Effector memory CD8-positive, alpha-beta T cell (primary cell): ENCODE results near the gene TBC1D5.

Experiments
- ATAC-seq: fragments of 150-1000 bp; cut with Tn5 transposase; replicated peaks from 2 replicates; pipeline ENCODE4 v1.10.0; 2021; ENCODE audit warnings: mild to moderate bottlenecking, moderate library complexity
- DNase-seq, 3 experiments: peaks; one replicate each; pipeline ENCODE4 v3.0.0; 2021
- H3K27ac Mint-ChIP-seq, 2 donors: one replicate each; pipeline ENCODE4 v1.8.0; 2022; ENCODE audit warnings: mild to moderate bottlenecking in 2 of 2, mixed read lengths in 2 of 2, moderate library complexity in 2 of 2
- H3K27me3 Mint-ChIP-seq, 2 donors: one replicate each; pipeline ENCODE4 v1.8.0; 2022; ENCODE audit warnings: mixed read lengths in 2 of 2
- H3K36me3 Mint-ChIP-seq: one replicate; pipeline ENCODE4 v1.8.0; 2022; ENCODE audit warnings: mild to moderate bottlenecking, moderate library complexity, mixed read lengths; ENCODE audit not compliant: insufficient read depth
- H3K4me1 Mint-ChIP-seq, 2 donors: one replicate each; pipeline ENCODE4 v1.8.0; 2022; ENCODE audit warnings: low read depth in 2 of 2, mixed read lengths in 2 of 2
- H3K4me3 Mint-ChIP-seq, 2 donors: one replicate each; pipeline ENCODE4 v1.8.0; 2022; ENCODE audit warnings: mild to moderate bottlenecking in 2 of 2, mixed read lengths in 2 of 2, moderate library complexity in 2 of 2
- H3K9me3 Mint-ChIP-seq, 2 donors: one replicate each; pipeline ENCODE4 v1.8.0; 2022; ENCODE audit warnings: mixed read lengths in 2 of 2

The TBC1D5 gene

DNA sequence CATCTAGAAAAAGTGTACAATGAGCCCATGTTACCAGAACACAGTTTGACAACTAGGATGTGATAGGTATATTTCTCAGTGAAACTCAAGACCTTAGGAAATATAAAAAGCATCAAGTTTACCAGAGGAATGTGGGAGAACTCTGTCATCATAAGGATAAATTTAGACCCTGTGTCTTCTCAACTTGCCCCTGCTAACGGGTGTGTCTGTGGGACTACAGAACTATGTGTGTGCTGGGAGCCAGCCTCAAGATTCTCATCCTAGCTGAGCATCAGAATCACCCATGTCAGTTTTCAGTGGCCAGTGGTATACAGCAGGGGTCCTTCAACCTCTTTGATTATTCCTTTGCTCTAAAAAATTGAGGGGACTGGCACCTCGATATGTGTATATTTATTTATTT is 464.4 kb downstream of the TBC1D5 start:
- ATAC-seq = no peak
- no peak overlapping the region for H3K4me3 Mint-ChIP-seq
- no peaks in the 10 kb centered on the region for H3K9me3 Mint-ChIP-seq
- H3K27me3 Mint-ChIP-seq = no peaks in the 10 kb centered on the region
- no peak overlapping the region for H3K27ac Mint-ChIP-seq
- DNase-seq = no peak
- no peaks in the 10 kb centered on the region for H3K4me1 Mint-ChIP-seq
- no peaks in the 10 kb centered on the region for H3K36me3 Mint-ChIP-seq

DNA sequence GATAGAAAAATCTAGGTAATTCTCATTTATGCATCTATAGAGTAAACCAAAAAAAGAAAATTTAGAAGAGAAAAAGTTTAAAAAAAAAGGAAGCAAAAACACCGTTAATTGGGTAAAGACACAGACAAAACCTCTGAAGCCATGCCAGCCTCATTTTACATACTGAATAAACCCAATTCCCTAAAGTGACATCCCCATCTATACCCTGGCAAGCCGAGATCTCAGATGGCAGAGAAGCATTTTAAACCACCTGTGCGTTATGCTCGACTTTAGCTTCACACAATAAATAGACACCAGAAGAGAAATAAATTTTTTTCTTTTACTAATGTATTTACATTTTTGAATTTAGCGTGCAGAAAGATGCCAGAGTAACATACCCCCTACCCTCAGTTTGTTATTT is 475.6 kb downstream of the TBC1D5 start:
- Mint-ChIP-seq H3K4me3 (no peak overlapping the region), H3K4me1 (no peaks in the 10 kb centered on the region), H3K27ac (no peak overlapping the region), H3K27me3 (no peaks in the 10 kb centered on the region), H3K9me3 (no peaks in the 10 kb centered on the region), H3K36me3 (no peaks in the 10 kb centered on the region)
- DNase-seq (no peak), ATAC-seq (no peak)

DNA sequence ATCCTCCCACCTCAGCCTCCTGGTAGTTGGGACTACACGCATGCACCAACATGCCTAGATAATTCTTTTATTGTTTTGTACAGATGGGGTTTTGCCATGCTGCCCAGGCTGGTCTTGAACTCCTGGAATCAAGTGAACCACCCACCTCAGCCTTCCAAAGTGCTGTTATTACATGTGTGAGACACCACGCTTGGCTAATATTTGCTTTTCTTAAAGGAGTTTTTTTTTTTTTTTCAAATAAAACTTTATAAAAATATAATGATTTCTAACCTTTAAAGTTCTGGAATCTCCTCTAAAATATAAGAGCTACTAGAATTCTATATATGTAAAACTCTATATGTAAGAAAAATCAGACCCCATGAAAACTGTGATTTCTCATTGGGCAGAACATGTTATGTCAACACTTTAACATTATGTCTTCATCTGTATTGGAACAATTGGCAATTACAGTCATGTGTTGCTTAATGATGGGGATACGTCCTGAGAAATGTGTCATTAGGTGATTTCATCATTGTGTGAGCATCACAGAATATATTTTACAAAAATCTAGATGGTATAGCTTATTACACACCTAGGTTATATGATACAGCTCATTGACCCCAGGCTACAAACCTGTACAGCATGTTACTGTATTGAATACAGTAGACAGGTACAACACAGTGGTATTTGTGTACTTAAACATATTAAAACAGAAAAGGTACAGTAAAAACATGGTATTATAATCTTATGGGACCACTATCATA is 480.6 kb downstream of the TBC1D5 start:
- no peak overlapping the region for H3K4me3 Mint-ChIP-seq
- no peak overlapping the region for H3K27ac Mint-ChIP-seq

DNA sequence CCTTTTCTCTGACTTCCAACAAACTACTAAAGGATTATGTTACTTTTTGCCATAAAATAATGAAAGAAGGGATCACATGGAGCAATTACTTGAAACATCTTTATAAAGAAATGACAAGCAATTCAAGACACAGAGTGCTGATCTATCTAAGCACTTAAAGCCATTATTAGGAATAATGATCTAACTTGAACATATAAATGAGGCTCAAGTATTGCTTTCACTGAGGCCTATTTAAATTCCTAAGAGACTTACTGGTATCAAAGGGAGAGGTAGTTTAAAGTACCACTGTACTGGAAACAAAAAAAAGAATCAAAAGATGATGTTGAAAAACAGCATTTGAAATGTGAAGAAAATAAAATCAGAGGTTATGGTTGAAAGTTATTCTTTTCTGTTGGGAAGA is 482.2 kb downstream of the TBC1D5 start:
- Mint-ChIP-seq H3K36me3 (no peaks in the 10 kb centered on the region), H3K27ac (peak overlapping the region; percentile 20 to 50), H3K9me3 (no peaks in the 10 kb centered on the region)

More for the DNA sequence above, 480.6 kb downstream of the TBC1D5 start:
- H3K9me3 Mint-ChIP-seq = no peaks in the 10 kb centered on the region
- no peak for DNase-seq
- H3K4me1 Mint-ChIP-seq = no peaks in the 10 kb centered on the region
- ATAC-seq = no peak
- no peaks in the 10 kb centered on the region for H3K36me3 Mint-ChIP-seq
- no peaks in the 10 kb centered on the region for H3K27me3 Mint-ChIP-seq

DNA sequence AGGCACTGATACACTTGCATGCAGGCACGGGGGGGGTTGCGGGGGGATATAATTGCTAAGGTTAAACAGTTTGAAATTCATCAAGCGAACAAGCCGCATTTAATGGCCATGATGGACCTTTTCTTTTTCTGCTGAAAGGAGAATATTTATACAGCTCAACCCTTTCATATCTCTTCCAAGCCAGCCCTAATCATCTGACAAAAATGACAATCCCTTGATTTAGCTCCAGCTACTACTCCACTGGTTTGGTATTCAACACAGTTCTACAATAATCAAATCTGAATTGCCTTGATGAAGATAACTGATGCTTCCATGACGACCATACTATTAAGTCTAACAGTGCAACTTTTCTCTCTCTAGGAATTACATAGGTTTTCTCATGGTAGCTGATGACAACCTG is 482.7 kb downstream of the TBC1D5 start:
- DNase-seq (no peak), ATAC-seq (no peak)
- H3K27ac Mint-ChIP-seq = peak overlapping the region in 1 of 2 donors; percentile 50
- H3K4me3 Mint-ChIP-seq = no peak overlapping the region
- no peaks in the 10 kb centered on the region for H3K4me1 Mint-ChIP-seq
- H3K36me3 Mint-ChIP-seq = peaks cover 3% of the 10 kb centered on the region
- no peaks in the 10 kb centered on the region for H3K9me3 Mint-ChIP-seq
- no peaks in the 10 kb centered on the region for H3K27me3 Mint-ChIP-seq

More for the DNA sequence above, 482.2 kb downstream of the TBC1D5 start:
- DNase-seq = no peak
- no peak for ATAC-seq
- Mint-ChIP-seq H3K27me3 (no peaks in the 10 kb centered on the region), H3K4me3 (no peak overlapping the region), H3K4me1 (no peaks in the 10 kb centered on the region)

DNA sequence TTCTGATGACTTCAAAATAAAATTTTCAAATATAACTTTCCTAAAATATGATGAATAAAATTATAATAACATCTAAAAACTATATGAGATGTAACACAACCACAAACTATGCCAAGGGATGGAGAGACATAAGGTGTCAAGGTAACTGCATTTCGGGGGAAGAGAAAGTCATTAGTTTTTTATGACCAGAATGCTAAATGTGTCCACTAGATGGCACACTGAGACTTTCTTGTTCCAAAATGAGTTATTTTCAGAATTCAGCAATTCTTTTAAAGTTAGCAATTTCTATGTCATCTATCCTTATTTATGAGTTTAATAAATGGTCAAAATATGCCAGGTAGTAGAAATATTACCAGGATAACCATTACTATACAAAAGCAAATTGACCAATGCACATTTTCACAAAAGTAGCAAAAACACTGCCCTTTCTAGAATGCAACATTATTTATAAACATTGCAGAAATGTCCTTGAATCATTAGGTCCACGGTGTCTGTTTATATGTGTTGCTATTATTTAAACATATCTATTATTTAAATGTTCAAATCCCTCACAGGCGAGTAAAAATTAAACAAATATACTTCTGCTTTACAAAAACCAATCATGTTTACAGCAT is 483.5 kb downstream of the TBC1D5 start:
- H3K36me3 Mint-ChIP-seq = peaks cover 3% of the 10 kb centered on the region
- peak; percentile 25 to 34 (median 33) for DNase-seq
- no peak for ATAC-seq
- H3K4me1 Mint-ChIP-seq = no peaks in the 10 kb centered on the region
- H3K27me3 Mint-ChIP-seq = no peaks in the 10 kb centered on the region
- H3K27ac Mint-ChIP-seq = no peak overlapping the region
- no peaks in the 10 kb centered on the region for H3K9me3 Mint-ChIP-seq
- H3K4me3 Mint-ChIP-seq = no peak overlapping the region

DNA sequence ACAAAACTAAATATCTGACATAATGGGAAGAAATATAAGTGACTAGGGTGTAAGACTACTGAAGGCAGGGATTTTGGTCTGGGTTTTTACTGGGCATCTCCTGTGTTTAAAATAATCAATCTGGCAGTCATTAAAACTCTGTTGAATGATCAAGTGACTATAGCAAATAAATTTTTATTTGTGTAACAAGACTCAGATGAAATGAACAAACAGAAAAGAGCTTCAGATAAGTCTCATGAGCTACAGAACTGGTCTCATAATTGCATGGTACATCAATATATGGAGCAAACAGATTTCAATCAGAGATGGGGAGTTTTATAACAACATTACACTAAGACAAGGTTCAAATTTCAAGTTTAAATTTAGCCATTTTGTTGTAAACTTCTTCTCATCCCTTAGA is 485.2 kb downstream of the TBC1D5 start:
- H3K4me3 Mint-ChIP-seq = no peak overlapping the region
- no peaks in the 10 kb centered on the region for H3K27me3 Mint-ChIP-seq
- H3K4me1 Mint-ChIP-seq = no peaks in the 10 kb centered on the region
- H3K9me3 Mint-ChIP-seq = no peaks in the 10 kb centered on the region
- H3K36me3 Mint-ChIP-seq = peaks cover 3% of the 10 kb centered on the region
- no peak overlapping the region for H3K27ac Mint-ChIP-seq
- no peak for DNase-seq
- no peak for ATAC-seq

DNA sequence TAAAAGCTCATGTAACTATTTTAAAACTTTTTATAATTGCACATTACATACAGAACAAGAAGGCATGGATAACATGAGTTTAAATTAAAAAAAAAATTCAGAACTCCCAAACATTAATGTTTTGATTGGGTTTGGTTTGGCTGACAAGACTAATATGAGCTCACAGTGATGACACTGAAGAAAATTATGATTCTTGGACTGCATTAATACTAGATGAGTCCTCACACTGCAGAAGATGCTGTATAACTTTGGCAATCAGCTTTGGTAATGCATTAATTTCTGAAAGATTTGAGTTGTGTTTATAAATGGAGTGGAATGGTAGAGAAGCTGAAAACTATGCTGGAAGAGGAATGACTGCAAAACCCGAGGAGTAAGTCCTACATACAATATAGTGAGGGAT is 498.8 kb downstream of the TBC1D5 start:
- no peak overlapping the region for H3K27ac Mint-ChIP-seq
- no peaks in the 10 kb centered on the region for H3K4me1 Mint-ChIP-seq
- no peaks in the 10 kb centered on the region for H3K9me3 Mint-ChIP-seq
- no peak for DNase-seq
- no peak overlapping the region for H3K4me3 Mint-ChIP-seq
- H3K36me3 Mint-ChIP-seq = no peaks in the 10 kb centered on the region
- ATAC-seq = no peak
- no peaks in the 10 kb centered on the region for H3K27me3 Mint-ChIP-seq

DNA sequence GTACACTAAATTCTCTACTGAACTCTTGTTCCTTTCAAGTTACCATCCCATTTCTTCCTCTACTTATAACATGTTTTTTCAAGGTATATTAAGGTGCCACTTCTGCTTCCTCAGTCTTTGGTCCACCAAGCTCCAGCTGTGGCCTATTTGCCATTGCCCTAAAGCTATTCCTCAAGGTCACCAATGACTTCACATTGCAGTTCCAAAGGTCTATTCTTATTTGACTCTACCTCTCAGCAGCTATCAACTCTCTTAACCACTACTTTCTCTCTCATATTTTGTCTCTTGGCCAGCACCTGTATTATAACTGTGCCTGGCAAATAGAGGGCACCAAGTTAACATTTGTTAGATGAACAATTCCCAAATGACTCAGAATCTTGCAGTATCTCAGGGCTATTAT is 503.0 kb downstream of the TBC1D5 start:
- no peaks in the 10 kb centered on the region for H3K4me1 Mint-ChIP-seq
- no peaks in the 10 kb centered on the region for H3K27me3 Mint-ChIP-seq
- ATAC-seq (no peak), DNase-seq (no peak)
- no peak overlapping the region for H3K4me3 Mint-ChIP-seq
- no peaks in the 10 kb centered on the region for H3K9me3 Mint-ChIP-seq
- H3K27ac Mint-ChIP-seq = no peak overlapping the region
- H3K36me3 Mint-ChIP-seq = peaks cover 5% of the 10 kb centered on the region

DNA sequence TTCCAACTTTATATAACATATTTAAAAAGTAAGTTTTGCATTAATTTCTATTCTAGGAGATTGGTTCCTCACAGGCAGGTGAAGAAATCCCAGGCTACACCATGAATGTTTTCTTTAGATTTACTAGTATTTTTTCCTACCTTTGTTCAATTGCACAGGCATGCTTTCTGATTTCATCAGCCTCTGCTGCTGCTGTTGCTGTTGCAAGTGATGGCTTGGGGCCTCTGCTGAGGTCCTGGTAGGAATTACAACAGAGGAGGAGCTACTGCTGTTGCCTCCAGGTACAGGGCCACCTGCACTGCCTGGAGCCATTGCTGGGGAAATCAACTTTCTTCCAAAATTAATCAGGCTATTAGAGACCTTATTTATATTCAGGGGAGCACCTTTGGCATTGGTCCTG is 504.4 kb downstream of the TBC1D5 start:
- Mint-ChIP-seq H3K36me3 (peaks cover 5% of the 10 kb centered on the region), H3K27me3 (no peaks in the 10 kb centered on the region), H3K27ac (no peak overlapping the region), H3K4me1 (no peaks in the 10 kb centered on the region), H3K9me3 (no peaks in the 10 kb centered on the region), H3K4me3 (no peak overlapping the region)
- no peak for ATAC-seq
- DNase-seq = no peak

DNA sequence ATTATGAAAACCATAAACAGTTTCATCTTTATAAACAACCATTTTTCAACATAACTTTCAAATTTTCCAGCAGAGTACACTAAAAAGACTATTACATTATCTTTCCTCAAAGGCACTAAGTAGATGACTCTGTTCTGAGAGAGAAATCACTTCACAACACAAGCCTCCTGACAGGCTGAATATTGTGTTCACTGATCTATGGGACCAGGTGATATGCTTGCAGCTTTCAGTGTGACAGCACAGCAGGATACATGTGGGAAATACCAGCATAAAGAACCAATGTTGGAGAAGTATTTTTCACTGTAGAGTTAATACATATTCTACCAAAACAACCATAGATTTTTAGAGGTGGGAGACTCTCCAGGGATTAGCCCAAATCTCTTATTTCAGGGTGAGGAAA is 507.1 kb downstream of the TBC1D5 start:
- Mint-ChIP-seq H3K4me1 (no peaks in the 10 kb centered on the region), H3K9me3 (no peaks in the 10 kb centered on the region), H3K27me3 (no peaks in the 10 kb centered on the region), H3K36me3 (peaks cover 5% of the 10 kb centered on the region), H3K4me3 (no peak overlapping the region), H3K27ac (peak overlapping the region in 1 of 2 donors; percentile 1)
- DNase-seq (no peak), ATAC-seq (no peak)

DNA sequence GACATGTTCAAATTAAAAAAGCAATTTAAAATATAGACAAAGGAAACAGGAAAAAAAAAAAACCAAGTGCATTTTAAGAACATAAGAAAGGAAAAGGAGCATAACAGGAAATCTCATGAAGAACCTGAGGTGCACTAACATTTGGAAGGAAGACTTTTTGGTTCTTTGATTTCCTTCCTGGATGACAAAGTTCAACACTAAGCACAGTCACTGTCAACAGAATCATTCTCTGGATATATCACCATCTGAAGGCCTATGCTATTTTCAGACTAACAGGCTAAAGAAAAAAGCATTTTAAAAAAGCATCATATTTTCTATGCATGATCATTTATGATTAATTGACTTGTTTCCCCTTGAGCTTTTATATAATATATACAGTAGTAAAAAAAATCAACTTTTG is 508.0 kb downstream of the TBC1D5 start:
- Mint-ChIP-seq H3K27me3 (no peaks in the 10 kb centered on the region), H3K36me3 (peaks cover 5% of the 10 kb centered on the region), H3K27ac (no peak overlapping the region), H3K4me3 (no peak overlapping the region), H3K4me1 (no peaks in the 10 kb centered on the region), H3K9me3 (no peaks in the 10 kb centered on the region)
- ATAC-seq = no peak
- DNase-seq = no peak

DNA sequence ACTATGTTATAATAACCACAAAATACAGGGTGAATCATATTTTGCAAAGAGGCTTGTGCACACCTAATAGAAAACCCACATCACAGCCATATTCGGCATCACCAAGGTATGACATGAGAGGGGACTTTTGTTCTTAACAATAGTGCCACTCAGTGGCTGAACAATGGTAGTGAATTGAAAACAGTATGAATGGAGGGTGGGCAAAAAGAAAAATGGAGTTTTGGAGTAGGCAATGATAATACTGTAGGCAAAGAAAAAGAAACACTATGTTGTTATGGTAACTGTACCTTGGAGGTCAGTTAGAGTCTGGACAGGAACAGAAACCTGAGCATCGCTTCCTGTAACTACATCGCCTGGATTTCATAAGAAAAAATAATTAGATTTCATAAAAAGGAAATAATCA is 509.0 kb downstream of the TBC1D5 start:
- H3K9me3 Mint-ChIP-seq = no peaks in the 10 kb centered on the region
- H3K4me1 Mint-ChIP-seq = no peaks in the 10 kb centered on the region
- H3K27me3 Mint-ChIP-seq = no peaks in the 10 kb centered on the region
- peaks cover 5% of the 10 kb centered on the region for H3K36me3 Mint-ChIP-seq
- peak; percentile 99 for ATAC-seq
- H3K27ac Mint-ChIP-seq = no peak overlapping the region
- no peak overlapping the region for H3K4me3 Mint-ChIP-seq
- DNase-seq = peak; percentile 34 to 47 (median 40)

DNA sequence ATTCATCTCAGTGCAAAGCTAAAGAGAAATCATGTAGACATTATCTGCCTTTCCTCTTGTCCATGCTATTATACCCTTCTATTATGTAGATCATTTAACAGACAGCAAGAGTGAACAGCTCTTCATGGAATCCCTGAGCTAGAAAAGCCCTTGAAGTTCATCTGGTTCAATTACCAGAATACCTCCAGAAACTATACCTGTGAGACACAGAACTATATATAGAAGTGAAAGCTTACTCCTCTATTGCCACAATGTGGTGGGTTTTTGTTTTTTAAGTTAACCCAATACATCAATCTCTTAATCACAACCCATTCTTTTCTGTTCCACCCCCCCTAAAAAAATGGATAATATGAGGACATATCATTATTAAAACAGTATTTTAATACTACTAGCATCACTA is 510.0 kb downstream of the TBC1D5 start:
- H3K4me1 Mint-ChIP-seq = peaks cover 1 to 2% of the 10 kb centered on the region in 2 donors
- H3K27me3 Mint-ChIP-seq = no peaks in the 10 kb centered on the region
- ATAC-seq (no peak), DNase-seq (no peak)
- H3K4me3 Mint-ChIP-seq = no peak overlapping the region
- H3K27ac Mint-ChIP-seq = no peak overlapping the region
- H3K9me3 Mint-ChIP-seq = no peaks in the 10 kb centered on the region
- no peaks in the 10 kb centered on the region for H3K36me3 Mint-ChIP-seq
